Measurements from ENCODE around the gene AGRP. TPM values are rescaled to one million over a fixed set of nuclear protein-coding genes. Genes with fewer than 3 reads are reported as not detected.

The AGRP gene
- total RNA-seq, 1 experiment from 2014 or later, result not detected

DNA sequence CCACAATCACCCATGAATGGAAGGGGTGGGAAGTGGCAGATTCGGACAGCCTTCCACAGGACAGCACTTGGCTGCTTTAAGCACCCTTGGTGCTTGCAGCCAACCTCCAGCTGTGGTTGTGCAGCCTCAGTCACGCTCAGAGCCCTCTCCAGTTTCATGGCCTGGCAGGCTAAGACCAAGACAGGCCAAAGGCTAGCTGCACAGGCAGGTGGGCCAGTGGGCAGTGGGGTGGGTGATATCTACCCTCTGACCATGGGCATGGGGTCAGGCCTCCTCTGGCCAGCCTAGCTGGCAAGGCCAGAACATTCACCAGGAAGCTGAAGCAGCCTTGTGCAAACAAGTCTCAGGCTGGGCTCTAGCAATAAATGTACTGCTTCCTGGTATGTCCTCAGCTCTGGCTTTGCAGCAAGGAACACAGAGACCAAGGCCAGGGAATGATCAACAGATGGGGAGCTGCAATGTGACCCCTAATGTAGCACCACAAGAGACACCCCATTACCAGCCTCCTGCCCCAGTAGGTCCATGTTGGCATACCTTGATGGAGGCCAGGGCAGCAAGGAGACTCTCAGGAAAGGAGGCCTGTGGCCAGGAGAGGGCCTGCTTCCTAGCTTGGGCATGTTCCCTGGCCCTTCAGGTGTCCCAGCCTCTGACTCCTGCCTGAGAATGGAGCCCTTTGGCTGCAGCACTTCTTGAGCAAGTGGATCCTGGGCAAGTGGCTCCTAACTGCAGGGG is 31.5 kb downstream of the AGRP start:
- Histone ChIP-seq H3K27me3 (replicated peaks) (no peaks in the 10 kb centered on the region), H3K4me3 (no peak overlapping the region), H3K27ac (no peak overlapping the region), H3K36me3 (peaks cover 16% of the 10 kb centered on the region), H3K9me3 (replicated peaks) (no peaks in the 10 kb centered on the region), H3K4me1 (replicated peaks) (no peaks in the 10 kb centered on the region)
- DNase-seq (ENCODE audit: low read depth in 1 of 2, low spot score in 2 of 2), result no peak

DNA sequence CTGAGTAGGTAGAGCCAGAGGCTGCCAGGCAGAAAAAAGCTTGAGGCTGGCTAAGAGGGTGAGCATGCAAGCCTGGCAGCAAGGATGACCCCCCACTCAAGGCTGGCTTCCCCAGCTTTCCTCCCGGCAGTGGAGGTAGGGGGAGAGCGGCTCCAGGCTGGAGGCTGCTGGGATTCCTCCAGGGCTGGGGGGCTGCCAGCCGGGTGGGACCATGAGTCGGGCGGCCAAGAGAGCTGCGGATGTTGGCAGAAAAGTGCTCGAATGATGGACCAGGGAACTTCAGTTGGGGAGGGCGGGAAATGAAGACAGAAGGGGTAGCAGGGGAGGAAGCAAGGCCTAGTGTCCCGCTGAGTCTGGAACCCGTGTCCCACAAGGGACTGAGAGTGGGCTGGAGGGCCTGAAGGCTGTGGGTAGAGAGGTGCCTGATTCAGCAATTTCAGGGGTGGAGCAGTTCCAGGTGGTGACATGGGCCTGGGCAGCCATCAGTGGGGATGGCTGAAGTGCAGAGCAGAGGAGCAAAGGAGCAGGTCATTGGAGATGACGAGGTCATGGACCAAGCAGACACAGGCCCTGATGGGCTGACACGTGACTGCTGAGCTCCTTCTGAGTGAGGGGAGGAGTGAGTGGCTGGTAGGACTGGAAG is 32.2 kb downstream of the AGRP start:
- no peaks in the 10 kb centered on the region for H3K4me1 ChIP-seq (replicated peaks)
- no peak for DNase-seq (ENCODE audit: low read depth in 1 of 2, low spot score in 2 of 2)
- no peak overlapping the region for H3K4me3 ChIP-seq
- no peak overlapping the region for H3K27ac ChIP-seq
- H3K27me3 ChIP-seq (replicated peaks), result no peaks in the 10 kb centered on the region
- peaks cover 16% of the 10 kb centered on the region for H3K36me3 ChIP-seq
- H3K9me3 ChIP-seq (replicated peaks), result no peaks in the 10 kb centered on the region

- H3K4me1 ChIP-seq (replicated peaks), result no peaks in the 10 kb centered on the region
- no peak for DNase-seq (ENCODE audit: low read depth in 1 of 2, low spot score in 2 of 2)
- H3K27ac ChIP-seq, result no peak overlapping the region
- no peaks in the 10 kb centered on the region for H3K9me3 ChIP-seq (replicated peaks)
- H3K27me3 ChIP-seq (replicated peaks), result no peaks in the 10 kb centered on the region
- H3K36me3 ChIP-seq, result peaks cover 18% of the 10 kb centered on the region
- H3K4me3 ChIP-seq, result no peak overlapping the region
These were observed 33.6 kb downstream of the AGRP start for GRCh38 chr16:67449739-67450138.

- no peaks in the 10 kb centered on the region for H3K27me3 ChIP-seq (replicated peaks)
- no peak overlapping the region for H3K27ac ChIP-seq
- H3K36me3 ChIP-seq, result peaks cover 19% of the 10 kb centered on the region
- no peak for DNase-seq (ENCODE audit: low read depth in 1 of 2, low spot score in 2 of 2)
- no peaks in the 10 kb centered on the region for H3K4me1 ChIP-seq (replicated peaks)
- no peak overlapping the region for H3K4me3 ChIP-seq
- H3K9me3 ChIP-seq (replicated peaks), result no peaks in the 10 kb centered on the region
These were observed 34.0 kb downstream of the AGRP start for GRCh38 chr16:67449336-67449735.

- no peaks in the 10 kb centered on the region for H3K27me3 ChIP-seq (replicated peaks)
- peaks cover 19% of the 10 kb centered on the region for H3K36me3 ChIP-seq
- DNase-seq (ENCODE audit: low read depth in 1 of 2, low spot score in 2 of 2), result no peak
- H3K4me1 ChIP-seq (replicated peaks), result no peaks in the 10 kb centered on the region
- no peak overlapping the region for H3K4me3 ChIP-seq
- no peaks in the 10 kb centered on the region for H3K9me3 ChIP-seq (replicated peaks)
- no peak overlapping the region for H3K27ac ChIP-seq
These were observed 34.8 kb downstream of the AGRP start for GRCh38 chr16:67448580-67448979.

DNA sequence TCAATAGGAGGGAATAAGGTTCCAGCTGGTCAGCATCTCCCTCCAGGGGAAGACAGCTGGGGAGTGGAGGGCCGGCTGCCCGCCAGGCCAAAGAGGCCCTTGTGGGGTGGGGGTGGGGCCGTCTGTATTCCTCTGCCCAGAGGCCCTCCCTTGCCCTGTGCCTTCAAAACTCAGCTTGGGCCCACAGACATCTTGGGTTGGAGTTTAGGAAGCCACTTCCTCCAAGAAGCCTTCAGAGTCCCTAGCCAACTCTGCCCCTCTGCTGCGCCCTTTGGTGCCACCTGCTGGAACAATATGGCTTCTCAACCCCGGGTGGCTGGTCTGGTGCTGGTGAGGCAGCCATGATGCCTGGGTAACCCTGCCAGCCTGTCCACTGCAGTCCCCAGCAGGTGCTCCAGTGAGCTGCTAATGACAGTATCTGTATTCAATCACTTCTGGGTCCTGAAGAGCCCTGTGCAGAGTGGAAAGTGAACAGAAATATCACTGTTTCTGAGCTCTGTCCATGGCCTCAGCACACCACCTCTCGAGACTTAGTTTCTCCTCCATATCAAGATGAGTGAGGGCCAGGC is 35.8 kb downstream of the AGRP start:
- Histone ChIP-seq H3K4me1 (replicated peaks) (no peaks in the 10 kb centered on the region), H3K27me3 (replicated peaks) (no peaks in the 10 kb centered on the region), H3K27ac (no peak overlapping the region), H3K9me3 (replicated peaks) (no peaks in the 10 kb centered on the region), H3K36me3 (peaks cover 15% of the 10 kb centered on the region; the same call in 1 of the 2 replicates), H3K4me3 (no peak overlapping the region)
- peak; percentile 31 to 65 for DNase-seq (ENCODE audit: low read depth in 1 of 2, low spot score in 2 of 2)

- Histone ChIP-seq H3K4me3 (no peak overlapping the region), H3K9me3 (replicated peaks) (no peaks in the 10 kb centered on the region), H3K27ac (no peak overlapping the region), H3K4me1 (replicated peaks) (no peaks in the 10 kb centered on the region), H3K27me3 (replicated peaks) (no peaks in the 10 kb centered on the region), H3K36me3 (peaks cover 14% of the 10 kb centered on the region; the same call in 1 of the 2 replicates)
- DNase-seq (ENCODE audit: low read depth in 1 of 2, low spot score in 2 of 2), result no peak
These were observed 36.3 kb downstream of the AGRP start for GRCh38 chr16:67446968-67447507.

DNA sequence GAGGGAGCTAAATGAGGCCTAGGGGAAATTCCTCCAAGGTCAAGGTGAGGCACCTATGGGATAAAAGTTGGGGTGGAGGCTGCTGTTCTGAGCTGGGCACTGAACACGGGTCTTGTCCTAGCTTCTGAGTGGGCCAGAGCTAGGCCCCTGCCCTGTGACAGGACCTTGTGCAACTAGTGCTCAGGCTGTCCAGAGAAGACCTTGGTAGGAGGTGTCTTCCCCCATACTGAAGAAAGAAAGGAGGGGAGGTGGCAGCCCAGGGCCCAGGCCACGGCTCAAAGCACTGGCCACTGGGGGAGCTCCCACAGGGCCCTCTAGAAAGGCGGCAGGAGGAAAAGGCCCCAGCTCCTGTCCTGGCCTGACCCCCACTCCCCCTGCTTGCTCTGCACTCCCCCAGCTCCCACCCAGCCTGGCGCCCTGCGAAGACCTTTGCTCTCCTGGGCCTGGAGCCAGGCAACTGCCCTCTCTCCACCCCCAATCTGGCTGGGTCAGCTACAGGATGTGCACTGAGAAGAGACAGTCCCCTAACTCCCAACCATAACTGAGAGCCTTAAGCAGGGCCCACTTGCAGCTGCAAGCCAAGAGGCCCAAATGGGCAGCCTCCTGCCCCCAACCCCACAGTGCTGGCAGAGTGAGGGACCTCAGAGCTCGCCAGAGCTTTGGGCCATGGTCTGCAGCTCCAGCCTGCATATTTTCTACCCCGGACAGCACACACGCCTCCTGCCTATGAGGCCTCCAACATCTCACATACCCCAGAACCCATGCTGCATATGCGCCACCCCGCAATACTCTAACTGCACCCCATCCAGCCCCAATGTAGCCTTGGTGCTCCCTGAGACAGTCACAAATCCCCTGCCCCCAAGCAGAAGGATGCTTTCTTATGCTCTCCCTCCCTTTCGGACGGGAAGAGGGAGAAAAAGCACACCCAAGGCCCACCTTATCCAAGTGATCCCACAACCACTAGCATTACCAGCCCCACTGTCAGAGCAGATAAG is 37.1 kb downstream of the AGRP start:
- H3K4me1 ChIP-seq (replicated peaks), result no peaks in the 10 kb centered on the region
- H3K27ac ChIP-seq, result no peak overlapping the region
- H3K36me3 ChIP-seq, result peaks cover 10% of the 10 kb centered on the region; the same call in 1 of the 2 replicates
- no peak for DNase-seq (ENCODE audit: low read depth in 1 of 2, low spot score in 2 of 2)
- no peaks in the 10 kb centered on the region for H3K9me3 ChIP-seq (replicated peaks)
- no peaks in the 10 kb centered on the region for H3K27me3 ChIP-seq (replicated peaks)
- H3K4me3 ChIP-seq, result no peak overlapping the region

DNA sequence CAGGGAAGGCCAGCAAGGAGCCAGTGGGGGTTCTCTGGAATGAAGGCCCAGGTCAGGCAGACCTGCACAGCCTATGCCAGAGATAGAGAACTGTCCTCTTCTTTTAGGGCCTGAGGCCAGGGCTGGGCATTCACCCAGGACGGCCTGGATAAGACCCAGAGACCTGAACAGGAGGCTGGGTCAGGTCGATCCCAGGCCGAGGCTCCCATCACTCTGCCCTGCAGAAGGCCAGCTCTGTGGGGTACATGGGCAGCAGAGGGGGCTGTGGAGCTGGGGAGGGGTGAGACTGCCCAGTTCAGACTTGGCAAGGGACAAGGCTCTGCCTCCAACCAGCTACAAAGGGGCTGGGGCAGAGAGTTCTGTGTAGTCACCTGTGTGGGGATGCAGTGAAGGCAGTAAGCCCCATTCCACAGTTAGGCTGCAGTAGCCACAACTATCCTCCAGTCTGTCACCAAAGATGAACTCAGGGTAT is 37.9 kb downstream of the AGRP start:
- no peak overlapping the region for H3K27ac ChIP-seq
- H3K4me3 ChIP-seq, result no peak overlapping the region
- H3K36me3 ChIP-seq, result peaks cover 16% of the 10 kb centered on the region
- no peak for DNase-seq (ENCODE audit: low read depth in 1 of 2, low spot score in 2 of 2)
- H3K27me3 ChIP-seq (replicated peaks), result no peaks in the 10 kb centered on the region
- H3K9me3 ChIP-seq (replicated peaks), result no peaks in the 10 kb centered on the region
- no peaks in the 10 kb centered on the region for H3K4me1 ChIP-seq (replicated peaks)

DNA sequence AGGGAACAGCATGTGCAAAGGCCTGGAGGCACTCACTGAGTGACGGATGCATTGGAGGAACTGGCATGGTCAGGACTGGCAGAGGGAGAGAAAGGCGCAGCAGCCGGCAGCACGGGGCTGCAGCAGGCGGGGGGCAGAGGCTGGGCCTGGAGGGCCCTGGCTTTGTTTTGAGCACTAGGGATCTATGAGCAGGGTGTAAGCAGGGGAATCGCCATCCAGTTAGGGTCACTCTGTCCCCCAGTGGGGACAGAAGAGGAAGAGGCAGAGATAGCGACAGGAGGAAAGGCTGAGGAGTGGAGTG is 38.3 kb downstream of the AGRP start:
- H3K27me3 ChIP-seq (replicated peaks), result no peaks in the 10 kb centered on the region
- H3K4me3 ChIP-seq, result no peak overlapping the region
- H3K36me3 ChIP-seq, result peaks cover 18% of the 10 kb centered on the region
- DNase-seq (ENCODE audit: low read depth in 1 of 2, low spot score in 2 of 2), result no peak
- H3K9me3 ChIP-seq (replicated peaks), result no peaks in the 10 kb centered on the region
- H3K27ac ChIP-seq, result no peak overlapping the region
- H3K4me1 ChIP-seq (replicated peaks), result no peaks in the 10 kb centered on the region

DNA sequence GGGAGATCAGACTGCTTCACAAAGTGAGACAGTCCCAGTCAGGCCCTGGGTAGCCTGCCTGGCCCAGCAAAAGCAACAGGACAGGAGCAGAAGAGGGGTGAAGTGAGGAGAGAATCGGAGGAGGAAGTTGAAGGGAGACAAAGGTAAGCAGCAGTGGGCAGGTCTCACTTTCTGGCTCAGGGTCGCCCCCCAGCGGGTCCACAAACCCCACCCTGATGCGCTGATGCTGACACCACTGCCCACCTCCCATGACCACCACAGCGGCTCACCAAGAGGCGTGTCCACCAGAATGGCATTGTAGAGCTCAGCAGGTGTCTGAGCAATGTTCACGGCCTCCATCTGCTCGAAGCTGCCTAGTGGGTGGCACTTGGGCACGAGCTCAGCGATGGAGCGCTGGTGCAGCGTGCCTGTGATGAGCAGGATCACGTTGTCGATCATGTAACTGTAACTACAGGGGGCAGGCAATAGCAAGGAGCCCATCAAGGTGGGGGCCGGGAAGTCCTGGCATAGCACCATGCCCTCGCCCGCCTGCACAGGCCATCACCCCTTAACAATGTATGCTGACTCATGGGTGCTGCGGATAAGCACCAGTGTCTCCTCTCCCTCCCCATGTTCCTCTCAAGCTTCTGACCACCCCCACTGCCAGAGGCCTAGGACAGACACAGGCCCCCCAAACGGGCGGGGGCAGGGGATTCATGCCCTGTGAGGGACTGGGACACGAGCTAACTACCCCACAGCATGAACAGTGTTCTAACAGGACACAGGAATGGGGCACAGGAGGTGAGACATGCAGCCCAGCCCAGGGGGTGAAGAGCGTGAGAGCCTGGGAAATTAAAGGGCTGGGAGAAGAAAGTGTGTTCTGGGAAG is 38.9 kb downstream of the AGRP start:
- H3K4me3 ChIP-seq, result no peak overlapping the region
- H3K4me1 ChIP-seq (replicated peaks), result no peaks in the 10 kb centered on the region
- H3K9me3 ChIP-seq (replicated peaks), result no peaks in the 10 kb centered on the region
- no peaks in the 10 kb centered on the region for H3K27me3 ChIP-seq (replicated peaks)
- peaks cover 18% of the 10 kb centered on the region for H3K36me3 ChIP-seq
- no peak for DNase-seq (ENCODE audit: low read depth in 1 of 2, low spot score in 2 of 2)
- no peak overlapping the region for H3K27ac ChIP-seq

- Histone ChIP-seq H3K27ac (no peak overlapping the region), H3K4me1 (replicated peaks) (no peaks in the 10 kb centered on the region)
- DNase-seq (ENCODE audit: low read depth in 1 of 2, low spot score in 2 of 2), result no peak
These were observed 40.1 kb downstream of the AGRP start for GRCh38 chr16:67443265-67443664.

More at GRCh38 chr16:67443265-67443664, 40.1 kb downstream of the AGRP start:
- Histone ChIP-seq H3K4me3 (no peak overlapping the region), H3K27me3 (replicated peaks) (no peaks in the 10 kb centered on the region), H3K9me3 (replicated peaks) (no peaks in the 10 kb centered on the region), H3K36me3 (peaks cover 28% of the 10 kb centered on the region)
